PC-9 (cell line): ENCODE measurements around the gene C4orf46. TPM values are rescaled to one million over a fixed set of nuclear protein-coding genes. Genes with fewer than 3 reads are reported as not detected.

Experiments
- BruUV-seq: library from RNA; stranded (reverse); fragments of 400-500 nt; replicated peaks from 2 replicates; lab custom pipeline; 2021; lab: Mats Ljungman, UMichigan
- CTCF ChIA-PET: fragments of 300-600 bp; sonication (Branson Sonifier 250); formaldehyde crosslinking; loops from one replicate; lab custom pipeline; 2022; ENCODE audit warnings: antibody characterized with exemption; lab: Charles Lee
- POLR2A ChIA-PET: fragments of 300-600 bp; sonication (Branson Sonifier 250); formaldehyde crosslinking; loops from one replicate; lab custom pipeline; 2022; ENCODE audit warnings: antibody characterized with exemption; ENCODE audit not compliant: unreplicated experiment; lab: Charles Lee
- DNase-seq, 2 experiments: peaks; one replicate each; pipeline versions ENCODE4 v3.0.0 to v3.0.0-alpha.2; 2015 to 2022; ENCODE audit warnings: mixed read lengths in 1 of 2
- H2AFZ ChIP-seq: fragments of 200-600 bp; sonication (generic); 2 replicates; pipeline ENCODE4 v1.8.1; 2017; ENCODE audit warnings: antibody characterized with exemption
- H3F3A ChIP-seq: fragments of 200-600 bp; sonication (generic); 2 replicates; pipeline ENCODE4 v1.8.1; 2017; ENCODE audit warnings: antibody characterized with exemption, mild to moderate bottlenecking, low read depth; ENCODE audit not compliant: insufficient read depth
- H3K27ac ChIP-seq: fragments of 200-600 bp; sonication (generic); 2 replicates; pipeline ENCODE4 v1.6.1; 2016; ENCODE audit warnings: mixed run types
- H3K27me3 ChIP-seq: fragments of 200-600 bp; sonication (generic); 2 replicates; pipeline ENCODE4 v1.6.1; 2016; ENCODE audit warnings: low read depth, mixed run types; ENCODE audit not compliant: insufficient read depth
- H3K36me3 ChIP-seq: fragments of 200-600 bp; sonication (generic); 2 replicates; pipeline ENCODE4 v1.6.1; 2016; ENCODE audit warnings: low read depth, mixed run types
- H3K4me1 ChIP-seq: fragments of 200-600 bp; sonication (generic); replicated peaks from 2 replicates; pipeline ENCODE4 v1.6.1; 2016; ENCODE audit warnings: mixed run types; ENCODE audit not compliant: insufficient read depth
- H3K4me2 ChIP-seq: fragments of 200-600 bp; sonication (generic); 2 replicates; pipeline ENCODE4 v1.6.1; 2017; ENCODE audit warnings: mixed run types
- H3K4me3 ChIP-seq: fragments of 200-600 bp; sonication (generic); 2 replicates; pipeline ENCODE4 v1.6.1; 2016; ENCODE audit warnings: mixed run types
- H3K79me2 ChIP-seq: fragments of 200-600 bp; sonication (generic); 2 replicates; pipeline ENCODE4 v1.6.1; 2017; ENCODE audit warnings: low read depth, mixed run types
- H3K9me2 ChIP-seq: fragments of 200-600 bp; sonication (generic); 2 replicates; pipeline ENCODE4 v1.8.1; 2017; ENCODE audit warnings: mild to moderate bottlenecking; ENCODE audit not compliant: insufficient read depth
- H3K9me3 ChIP-seq: fragments of 200-600 bp; sonication (generic); 2 replicates; pipeline ENCODE4 v1.8.1; 2016; ENCODE audit warnings: low read depth; ENCODE audit not compliant: insufficient read depth
- H4K20me1 ChIP-seq: fragments of 200-600 bp; sonication (generic); 2 replicates; pipeline ENCODE4 v1.8.1; 2017; ENCODE audit not compliant: insufficient read depth
- CTCF ChIP-seq: fragments of 200-600 bp; sonication (generic); conservative IDR thresholded peaks from 2 replicates; pipeline ENCODE4 v1.6.1; 2017; ENCODE audit warnings: mixed run types, antibody characterized with exemption, mild to moderate bottlenecking, moderate library complexity
- EZH2 ChIP-seq: fragments of 200-600 bp; sonication (generic); IDR thresholded peaks from 2 replicates; pipeline ENCODE4 v1.8.0; 2017; ENCODE audit warnings: antibody characterized with exemption, low read depth
- intact Hi-C: fragments of 100-400 bp; cut with micrococcal nuclease; formaldehyde crosslinking; loops from one replicate; pipeline ENCODE4 v1.10.0; 2022; ENCODE audit not compliant: unreplicated experiment
- total RNA-seq: library from RNA; stranded (reverse); gene quantifications from 2 replicates; pipeline ENCODE4 v1.2.3, GENCODE V29; 2021

C4orf46 gene
- total RNA-seq, 1 experiment from 2014 or later = 9.8 TPM

GRCh38 chr4:158649111-158649680 lies 22.5 kb downstream of the C4orf46 start:
- no peak for TF ChIP-seq EZH2
- no peaks in the 10 kb centered on the region for H3K36me3 ChIP-seq
- H3K79me2 ChIP-seq = no peaks in the 10 kb centered on the region
- ChIA-PET CTCF (no interaction called here), POLR2A (no interaction called here)
- intact Hi-C loops = no loop called here
- H3K4me1 ChIP-seq = no peaks in the 10 kb centered on the region
- H3K4me2 ChIP-seq = no peak overlapping the region
- no peak overlapping the region for H3K4me3 ChIP-seq
- no peak overlapping the region for H3K27ac ChIP-seq
- H2AFZ ChIP-seq = no peak overlapping the region
- no peaks in the 10 kb centered on the region for H3K9me3 ChIP-seq
- no peaks in the 10 kb centered on the region for H4K20me1 ChIP-seq
- H3K9me2 ChIP-seq = no peaks in the 10 kb centered on the region
- no peak for DNase-seq
- no peaks in the 10 kb centered on the region for H3K27me3 ChIP-seq
- no TSS peak for BruUV-seq
- H3F3A ChIP-seq = no peaks in the 10 kb centered on the region

- no peak for DNase-seq
- Histone ChIP-seq H3K79me2 (no peaks in the 10 kb centered on the region), H3K27ac (no peak overlapping the region), H3K4me2 (no peak overlapping the region), H3F3A (no peaks in the 10 kb centered on the region), H3K4me1 (no peaks in the 10 kb centered on the region), H3K9me2 (no peaks in the 10 kb centered on the region), H3K9me3 (no peaks in the 10 kb centered on the region), H3K36me3 (no peaks in the 10 kb centered on the region), H4K20me1 (no peaks in the 10 kb centered on the region), H2AFZ (no peak overlapping the region), H3K4me3 (no peak overlapping the region), H3K27me3 (no peaks in the 10 kb centered on the region)
- no peak for TF ChIP-seq EZH2
- no peak for TF ChIP-seq CTCF
- POLR2A ChIA-PET = no interaction called here
- intact Hi-C loops = no loop called here
- CTCF ChIA-PET = no interaction called here
- no TSS peak for BruUV-seq
Observed at GRCh38 chr4:158644760-158645159, 26.9 kb downstream of the C4orf46 start.

GRCh38 chr4:158644356-158644755 lies 27.3 kb downstream of the C4orf46 start:
- ChIA-PET POLR2A (no interaction called here), CTCF (no interaction called here)
- no peaks in the 10 kb centered on the region for H3F3A ChIP-seq
- no peaks in the 10 kb centered on the region for H3K4me1 ChIP-seq
- no peak overlapping the region for H3K4me3 ChIP-seq
- no peaks in the 10 kb centered on the region for H3K36me3 ChIP-seq
- H3K4me2 ChIP-seq = no peak overlapping the region
- H3K9me3 ChIP-seq = no peaks in the 10 kb centered on the region
- no peaks in the 10 kb centered on the region for H3K27me3 ChIP-seq
- no peak for DNase-seq
- BruUV-seq = no TSS peak
- H4K20me1 ChIP-seq = no peaks in the 10 kb centered on the region
- H2AFZ ChIP-seq = no peak overlapping the region
- H3K9me2 ChIP-seq = no peaks in the 10 kb centered on the region
- no peak overlapping the region for H3K27ac ChIP-seq
- H3K79me2 ChIP-seq = no peaks in the 10 kb centered on the region
- intact Hi-C loops = no loop called here
- TF ChIP-seq CTCF = no peak
- TF ChIP-seq EZH2 = no peak

- ChIA-PET POLR2A (no interaction called here), CTCF (no interaction called here)
- Histone ChIP-seq H2AFZ (no peak overlapping the region; the same call in 1 of the 2 replicates), H3K9me3 (no peaks in the 10 kb centered on the region), H3K9me2 (no peaks in the 10 kb centered on the region), H3K79me2 (no peaks in the 10 kb centered on the region), H3K4me1 (no peaks in the 10 kb centered on the region), H3F3A (no peaks in the 10 kb centered on the region), H3K27me3 (no peaks in the 10 kb centered on the region), H3K4me2 (no peak overlapping the region), H3K27ac (no peak overlapping the region), H3K4me3 (no peak overlapping the region), H4K20me1 (no peaks in the 10 kb centered on the region), H3K36me3 (no peaks in the 10 kb centered on the region)
- no TSS peak for BruUV-seq
- no peak for TF ChIP-seq EZH2
- no peak for DNase-seq
- intact Hi-C loops = no loop called here
Observed at GRCh38 chr4:158636619-158637018, 35.1 kb downstream of the C4orf46 start.
